ENCODE results near the gene RAVER1. TPM values are rescaled to one million over a fixed set of nuclear protein-coding genes. Genes with fewer than 3 reads are reported as not detected.
"Not testable (repeated sequence)": the region's sequence is repeated elsewhere in the genome, so short reads cannot be mapped to it uniquely, and the experiment has no call there.

The RAVER1 gene
- total RNA-seq, 1 experiment from 2014 or later: 13.2 TPM

GRCh38 chr19:10284960-10285278 is 48.4 kb downstream of the RAVER1 start:
- H3K4me2 ChIP-seq (ENCODE audit: low read depth, low read length, poor library complexity, severe bottlenecking): no peak overlapping the region
- no peaks in the 10 kb centered on the region for H3K36me3 ChIP-seq (ENCODE audit: insufficient read depth, low read length)
- no peak overlapping the region for H3K4me3 ChIP-seq (ENCODE audit: low read length)
- H3K9me2 ChIP-seq (replicated peaks; ENCODE audit: insufficient read depth, low read length): no peaks in the 10 kb centered on the region
- H3K9me3 ChIP-seq (ENCODE audit: low read length): no peaks in the 10 kb centered on the region
- H3K79me2 ChIP-seq (ENCODE audit: low read length): no peaks in the 10 kb centered on the region
- no peak for DNase-seq
- H3K27me3 ChIP-seq (ENCODE audit: low read length): no peaks in the 10 kb centered on the region
- H3K4me1 ChIP-seq (ENCODE audit: low read length): peaks cover 22% of the 10 kb centered on the region
- no peak overlapping the region for H3K27ac ChIP-seq (ENCODE audit: low read length)
- no peaks in the 10 kb centered on the region for H4K20me1 ChIP-seq (ENCODE audit: insufficient read depth, low read depth, low read length)
- H3K9ac ChIP-seq (ENCODE audit: low read length): no peak overlapping the region
- no peak overlapping the region for H2AFZ ChIP-seq (ENCODE audit: low read length)

DNA sequence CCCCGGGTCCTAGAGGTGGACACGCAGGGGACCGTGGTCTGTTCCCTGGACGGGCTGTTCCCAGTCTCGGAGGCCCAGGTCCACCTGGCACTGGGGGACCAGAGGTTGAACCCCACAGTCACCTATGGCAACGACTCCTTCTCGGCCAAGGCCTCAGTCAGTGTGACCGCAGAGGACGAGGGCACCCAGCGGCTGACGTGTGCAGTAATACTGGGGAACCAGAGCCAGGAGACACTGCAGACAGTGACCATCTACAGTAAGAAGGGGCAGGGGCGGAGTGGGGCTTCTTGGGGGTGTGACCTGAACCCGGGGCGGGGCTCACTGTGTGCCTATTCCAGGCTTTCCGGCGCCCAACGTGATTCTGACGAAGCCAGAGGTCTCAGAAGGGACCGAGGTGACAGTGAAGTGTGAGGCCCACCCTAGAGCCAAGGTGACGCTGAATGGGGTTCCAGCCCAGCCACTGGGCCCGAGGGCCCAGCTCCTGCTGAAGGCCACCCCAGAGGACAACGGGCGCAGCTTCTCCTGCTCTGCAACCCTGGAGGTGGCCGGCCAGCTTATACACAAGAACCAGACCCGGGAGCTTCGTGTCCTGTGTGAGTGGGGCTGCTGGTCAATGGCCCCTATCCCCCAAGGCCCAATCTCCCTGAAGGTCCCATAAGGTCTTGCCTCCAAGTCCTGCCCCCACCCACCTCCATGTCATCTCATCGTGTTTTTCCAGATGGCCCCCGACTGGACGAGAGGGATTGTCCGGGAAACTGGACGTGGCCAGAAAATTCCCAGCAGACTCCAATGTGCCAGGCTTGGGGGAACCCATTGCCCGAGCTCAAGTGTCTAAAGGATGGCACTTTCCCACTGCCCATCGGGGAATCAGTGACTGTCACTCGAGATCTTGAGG is 49.0 kb downstream of the RAVER1 start:
- H2AFZ ChIP-seq (ENCODE audit: low read length): no peak overlapping the region
- no peak for DNase-seq
- no peaks in the 10 kb centered on the region for H3K9me3 ChIP-seq (ENCODE audit: low read length)
- H3K4me3 ChIP-seq (ENCODE audit: low read length): no peak overlapping the region
- no peaks in the 10 kb centered on the region for H3K79me2 ChIP-seq (ENCODE audit: low read length)
- H3K36me3 ChIP-seq (ENCODE audit: insufficient read depth, low read length): no peaks in the 10 kb centered on the region
- no peak overlapping the region for H3K27ac ChIP-seq (ENCODE audit: low read length)
- no peak overlapping the region for H3K9ac ChIP-seq (ENCODE audit: low read length)
- H3K27me3 ChIP-seq (ENCODE audit: low read length): no peaks in the 10 kb centered on the region
- peaks cover 17% of the 10 kb centered on the region for H3K4me1 ChIP-seq (ENCODE audit: low read length)
- no peaks in the 10 kb centered on the region for H4K20me1 ChIP-seq (ENCODE audit: insufficient read depth, low read depth, low read length)
- no peak overlapping the region for H3K4me2 ChIP-seq (ENCODE audit: low read depth, low read length, poor library complexity, severe bottlenecking)
- no peaks in the 10 kb centered on the region for H3K9me2 ChIP-seq (replicated peaks; ENCODE audit: insufficient read depth, low read length)

DNA sequence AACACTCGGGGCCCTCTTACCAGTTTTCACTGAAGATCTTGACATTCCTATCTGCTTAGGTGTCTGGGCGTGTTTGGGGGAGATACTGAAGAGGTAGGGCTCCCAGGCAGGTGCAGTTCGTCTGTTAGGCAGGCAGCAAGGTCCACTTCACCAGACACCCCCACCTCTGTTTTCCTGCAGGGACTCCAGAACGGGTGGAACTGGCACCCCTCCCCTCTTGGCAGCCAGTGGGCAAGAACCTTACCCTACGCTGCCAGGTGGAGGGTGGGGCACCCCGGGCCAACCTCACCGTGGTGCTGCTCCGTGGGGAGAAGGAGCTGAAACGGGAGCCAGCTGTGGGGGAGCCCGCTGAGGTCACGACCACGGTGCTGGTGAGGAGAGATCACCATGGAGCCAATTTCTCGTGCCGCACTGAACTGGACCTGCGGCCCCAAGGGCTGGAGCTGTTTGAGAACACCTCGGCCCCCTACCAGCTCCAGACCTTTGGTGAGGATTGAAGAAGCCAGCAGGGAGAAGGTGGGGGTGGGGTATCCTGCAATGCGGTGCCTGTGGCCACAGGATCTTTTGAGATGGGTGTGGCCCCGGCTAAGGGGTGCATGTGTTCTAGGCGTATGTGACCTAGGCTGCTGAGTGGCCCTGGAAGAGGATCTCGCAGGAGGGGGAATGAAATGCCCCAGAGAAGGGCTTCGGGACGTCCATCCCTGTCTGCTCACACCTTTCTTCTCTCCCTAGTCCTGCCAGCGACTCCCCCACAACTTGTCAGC is 49.8 kb downstream of the RAVER1 start:
- Histone ChIP-seq H3K4me1 (ENCODE audit: low read length) (peaks cover 8% of the 10 kb centered on the region), H4K20me1 (ENCODE audit: insufficient read depth, low read depth, low read length) (no peaks in the 10 kb centered on the region), H3K36me3 (ENCODE audit: insufficient read depth, low read length) (no peaks in the 10 kb centered on the region), H3K27me3 (ENCODE audit: low read length) (no peaks in the 10 kb centered on the region), H3K79me2 (ENCODE audit: low read length) (no peaks in the 10 kb centered on the region), H3K4me2 (ENCODE audit: low read depth, low read length, poor library complexity, severe bottlenecking) (no peak overlapping the region), H3K27ac (ENCODE audit: low read length) (no peak overlapping the region), H3K9ac (ENCODE audit: low read length) (no peak overlapping the region), H3K4me3 (ENCODE audit: low read length) (no peak overlapping the region), H2AFZ (ENCODE audit: low read length) (no peak overlapping the region), H3K9me3 (ENCODE audit: low read length) (no peaks in the 10 kb centered on the region), H3K9me2 (replicated peaks; ENCODE audit: insufficient read depth, low read length) (no peaks in the 10 kb centered on the region)
- DNase-seq: no peak

DNA sequence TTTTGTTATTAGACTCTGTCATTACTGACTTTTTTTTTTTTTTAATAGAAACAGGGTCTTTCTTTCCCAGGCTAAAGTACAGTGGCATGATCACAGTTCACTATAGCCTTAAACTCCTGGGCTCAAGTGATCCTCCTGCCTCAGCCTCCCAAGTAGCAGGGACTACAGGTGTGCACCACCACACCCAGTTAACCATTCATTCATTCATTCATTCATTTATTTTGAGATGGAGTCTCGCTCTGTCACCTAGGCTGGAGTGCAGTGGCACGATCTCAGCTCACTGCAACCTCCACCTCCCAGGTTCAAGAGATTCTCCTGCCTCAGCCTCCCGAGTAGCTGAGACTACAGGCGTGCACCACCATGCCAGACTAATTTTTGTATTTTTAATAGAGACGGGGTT is 51.3 kb downstream of the RAVER1 start:
- not testable (repeated sequence) for H3K27ac ChIP-seq (ENCODE audit: low read length); H4K20me1 ChIP-seq (ENCODE audit: insufficient read depth, low read depth, low read length); H2AFZ ChIP-seq (ENCODE audit: low read length); H3K4me1 ChIP-seq (ENCODE audit: low read length); H3K4me2 ChIP-seq (ENCODE audit: low read depth, low read length, poor library complexity, severe bottlenecking); H3K79me2 ChIP-seq (ENCODE audit: low read length); DNase-seq; H3K9ac ChIP-seq (ENCODE audit: low read length); H3K36me3 ChIP-seq (ENCODE audit: insufficient read depth, low read length); H3K9me3 ChIP-seq (ENCODE audit: low read length); H3K4me3 ChIP-seq (ENCODE audit: low read length); H3K27me3 ChIP-seq (ENCODE audit: low read length); H3K9me2 ChIP-seq (replicated peaks; ENCODE audit: insufficient read depth, low read length)

DNA sequence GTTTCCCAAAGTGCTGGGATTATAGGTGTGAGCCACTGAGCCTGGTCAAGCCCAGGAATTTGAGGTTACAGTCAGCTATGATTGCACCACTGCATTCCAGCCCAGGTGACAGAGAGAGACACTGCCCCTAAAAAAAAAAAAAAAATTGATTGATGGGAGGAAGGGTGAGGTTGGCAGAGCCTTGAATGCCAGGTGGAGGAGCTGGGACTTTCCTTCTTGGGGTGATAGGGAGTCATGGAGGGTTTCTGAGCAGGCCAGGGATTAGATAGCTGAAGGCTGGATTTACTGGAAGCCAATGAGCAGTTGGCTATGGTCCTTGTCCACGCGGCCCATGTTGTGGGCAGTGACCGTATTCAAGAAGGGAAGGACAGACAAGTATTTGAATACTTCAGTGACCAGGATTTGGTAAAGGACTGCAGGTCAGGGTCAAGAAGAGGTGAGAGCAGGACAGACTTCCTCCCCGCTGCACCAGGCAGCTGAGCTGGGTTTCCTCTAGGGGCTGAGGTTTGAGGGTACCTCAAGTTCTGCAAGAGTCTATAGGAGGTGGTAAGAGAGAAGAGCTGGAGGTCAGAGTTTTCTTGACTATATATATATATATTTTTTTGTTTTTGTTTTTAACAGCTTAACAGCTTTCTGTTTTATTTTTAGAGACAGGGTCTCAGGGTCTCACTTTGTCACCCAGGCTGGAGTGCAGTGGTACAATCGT is 53.4 kb downstream of the RAVER1 start:
- H3K79me2 ChIP-seq (ENCODE audit: low read length): no peaks in the 10 kb centered on the region
- H3K27ac ChIP-seq (ENCODE audit: low read length): no peak overlapping the region
- no peak for DNase-seq
- H2AFZ ChIP-seq (ENCODE audit: low read length): no peak overlapping the region
- no peaks in the 10 kb centered on the region for H3K9me2 ChIP-seq (replicated peaks; ENCODE audit: insufficient read depth, low read length)
- no peak overlapping the region for H3K4me2 ChIP-seq (ENCODE audit: low read depth, low read length, poor library complexity, severe bottlenecking)
- H3K36me3 ChIP-seq (ENCODE audit: insufficient read depth, low read length): no peaks in the 10 kb centered on the region
- no peaks in the 10 kb centered on the region for H3K9me3 ChIP-seq (ENCODE audit: low read length)
- no peaks in the 10 kb centered on the region for H4K20me1 ChIP-seq (ENCODE audit: insufficient read depth, low read depth, low read length)
- no peaks in the 10 kb centered on the region for H3K27me3 ChIP-seq (ENCODE audit: low read length)
- no peak overlapping the region for H3K4me3 ChIP-seq (ENCODE audit: low read length)
- H3K4me1 ChIP-seq (ENCODE audit: low read length): no peaks in the 10 kb centered on the region
- H3K9ac ChIP-seq (ENCODE audit: low read length): no peak overlapping the region

DNA sequence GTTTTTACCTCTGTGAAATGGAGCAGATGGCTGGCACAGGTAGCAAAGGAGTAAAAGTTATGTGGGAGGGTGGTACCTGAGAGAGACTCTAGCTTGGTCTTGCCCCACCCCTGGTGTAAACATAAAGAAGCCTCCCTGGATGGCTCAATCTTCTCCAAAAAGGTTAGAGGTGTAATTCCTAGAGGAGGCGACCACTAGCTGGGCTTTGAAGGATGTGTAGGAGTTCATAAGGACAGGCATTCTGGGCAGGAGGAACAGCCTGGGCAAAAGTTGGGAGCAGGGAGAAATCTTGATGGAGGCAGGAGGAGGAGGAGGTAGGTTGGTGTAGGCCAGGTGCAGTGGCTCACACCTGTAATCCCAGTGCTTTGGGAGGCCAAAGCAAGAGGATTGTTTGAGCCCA is 54.4 kb downstream of the RAVER1 start:
- H3K9ac ChIP-seq (ENCODE audit: low read length): no peak overlapping the region
- no peak for DNase-seq
- H3K4me2 ChIP-seq (ENCODE audit: low read depth, low read length, poor library complexity, severe bottlenecking): no peak overlapping the region
- no peaks in the 10 kb centered on the region for H3K27me3 ChIP-seq (ENCODE audit: low read length)
- H3K79me2 ChIP-seq (ENCODE audit: low read length): no peaks in the 10 kb centered on the region
- H2AFZ ChIP-seq (ENCODE audit: low read length): no peak overlapping the region
- no peaks in the 10 kb centered on the region for H3K4me1 ChIP-seq (ENCODE audit: low read length)
- H3K36me3 ChIP-seq (ENCODE audit: insufficient read depth, low read length): no peaks in the 10 kb centered on the region
- H3K9me3 ChIP-seq (ENCODE audit: low read length): no peaks in the 10 kb centered on the region
- no peak overlapping the region for H3K4me3 ChIP-seq (ENCODE audit: low read length)
- H3K9me2 ChIP-seq (replicated peaks; ENCODE audit: insufficient read depth, low read length): no peaks in the 10 kb centered on the region
- no peak overlapping the region for H3K27ac ChIP-seq (ENCODE audit: low read length)
- no peaks in the 10 kb centered on the region for H4K20me1 ChIP-seq (ENCODE audit: insufficient read depth, low read depth, low read length)

DNA sequence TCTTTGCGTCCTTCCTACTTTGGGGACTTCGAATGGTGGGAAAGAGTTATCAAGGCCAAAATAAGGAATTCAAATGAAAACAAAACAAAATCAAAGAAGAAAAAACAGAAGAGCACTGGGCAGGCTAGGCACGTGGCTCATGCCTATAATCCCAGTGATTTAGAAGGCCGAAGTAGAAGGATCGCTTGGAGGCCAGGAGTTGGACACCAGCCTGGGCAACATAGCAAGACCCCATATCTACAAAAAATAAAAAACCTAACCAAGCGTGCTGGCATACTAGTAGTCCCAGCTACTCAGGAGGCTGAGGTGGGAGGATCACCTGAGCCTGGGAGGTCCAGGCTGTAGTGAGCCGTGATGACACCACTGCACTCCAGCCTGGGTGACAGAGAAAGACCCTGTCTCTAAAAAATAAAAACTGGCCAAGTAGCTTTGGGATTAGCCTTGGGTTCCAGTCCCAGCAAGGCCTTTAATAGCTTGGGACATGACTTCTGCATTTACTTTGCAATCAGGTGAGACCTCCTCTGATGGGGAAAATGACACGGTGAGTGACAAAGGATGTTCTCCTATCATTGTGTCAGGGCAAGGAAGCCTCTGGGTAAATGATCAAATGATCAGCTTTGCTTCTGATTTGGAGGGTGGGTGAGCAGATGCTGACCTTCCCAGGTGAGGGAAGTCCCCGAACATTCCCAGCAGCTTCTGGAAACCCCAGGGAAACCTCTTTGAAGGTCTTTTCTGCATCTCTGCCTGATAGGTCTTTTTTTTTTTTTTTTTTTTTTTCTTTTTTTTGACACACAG is 55.3 kb downstream of the RAVER1 start:
- H3K36me3 ChIP-seq (ENCODE audit: insufficient read depth, low read length): no peaks in the 10 kb centered on the region
- no peak overlapping the region for H3K27ac ChIP-seq (ENCODE audit: low read length)
- no peaks in the 10 kb centered on the region for H3K9me2 ChIP-seq (replicated peaks; ENCODE audit: insufficient read depth, low read length)
- H3K4me1 ChIP-seq (ENCODE audit: low read length): no peaks in the 10 kb centered on the region
- no peaks in the 10 kb centered on the region for H3K79me2 ChIP-seq (ENCODE audit: low read length)
- H3K27me3 ChIP-seq (ENCODE audit: low read length): no peaks in the 10 kb centered on the region
- no peak for DNase-seq
- H3K9me3 ChIP-seq (ENCODE audit: low read length): no peaks in the 10 kb centered on the region
- no peak overlapping the region for H3K9ac ChIP-seq (ENCODE audit: low read length)
- no peak overlapping the region for H2AFZ ChIP-seq (ENCODE audit: low read length)
- no peak overlapping the region for H3K4me3 ChIP-seq (ENCODE audit: low read length)
- no peaks in the 10 kb centered on the region for H4K20me1 ChIP-seq (ENCODE audit: insufficient read depth, low read depth, low read length)
- H3K4me2 ChIP-seq (ENCODE audit: low read depth, low read length, poor library complexity, severe bottlenecking): no peak overlapping the region
